K562 (cell line): Measurements from ENCODE around the gene WDCP. TPM values are rescaled to one million over a fixed set of nuclear protein-coding genes. Genes with fewer than 3 reads are reported as not detected.

Experiments used
- E4F1 ChIP-seq: fragments of 250-450 bp; sonication (Bioruptor Pico); IDR thresholded peaks from 2 replicates; pipeline ENCODE4 v1.5.0; 2021; ENCODE audit warnings: mild to moderate bottlenecking, borderline replicate concordance
- FOXA1 ChIP-seq: fragments of 450-650 bp; IDR thresholded peaks from 2 replicates; pipeline ENCODE4 v1.6.1; 2016; ENCODE audit warnings: mild to moderate bottlenecking, borderline replicate concordance
- MAFF ChIP-seq: IDR thresholded peaks from 2 replicates; pipeline ENCODE4 v1.6.1; 2012; ENCODE audit warnings: low read length, improper control_type of control experiment
- MGA ChIP-seq: fragments of 450-650 bp; IDR thresholded peaks from 2 replicates; pipeline ENCODE4 v1.6.1; 2016; ENCODE audit warnings: mild to moderate bottlenecking, moderate library complexity
- NR4A1 ChIP-seq, 2 experiments: fragments of 250-450 bp in 1 of 2; fragments of 450-650 bp in 1 of 2; sonication (Bioruptor Pico) in 1 of 2; IDR thresholded peaks; 2 replicates each; pipeline versions ENCODE4 v1.4.0 to v1.6.1; 2016 to 2020; ENCODE audit warnings: mild to moderate bottlenecking in 2 of 2, missing compliant biosample characterization in 1 of 2, missing genetic modification characterization in 1 of 2, moderate library complexity in 1 of 2
- U2AF1 ChIP-seq: fragments of 200-400 bp; formaldehyde crosslinking; optimal IDR thresholded peaks from 2 replicates; pipeline ENCODE3; 2017; ENCODE audit warnings: mild to moderate bottlenecking, low read depth, low read length, moderate library complexity
- ZBED1 ChIP-seq: IDR thresholded peaks from 2 replicates; pipeline ENCODE4 v1.6.1; 2014
- ZBTB7A ChIP-seq: IDR thresholded peaks from 2 replicates; pipeline ENCODE4 v1.6.1; 2011; ENCODE audit warnings: low read depth, mild to moderate bottlenecking, low read length, moderate library complexity, borderline replicate concordance; ENCODE audit not compliant: control insufficient read depth
- ZNF24 ChIP-seq: fragments of 450-650 bp; IDR thresholded peaks from 2 replicates; pipeline ENCODE4 v1.6.1; 2016
- ZNF589 ChIP-seq: fragments of 200-800 bp; sonication (Bioruptor generic); IDR thresholded peaks from 2 replicates; pipeline ENCODE4 v1.6.1; 2016; ENCODE audit warnings: low read depth, missing genetic modification characterization, missing compliant biosample characterization
- ZNF764 ChIP-seq: fragments of 250-450 bp; sonication (Bioruptor Pico); IDR thresholded peaks from 2 replicates; pipeline ENCODE4 v1.4.0; 2020; ENCODE audit warnings: low read depth, mild to moderate bottlenecking, moderate library complexity
- polyA plus RNA-seq, 8 experiments: library from polyadenylated mRNA; depleted of rRNA in 4 of 8; stranded (reverse) in 5 of 8; unstranded in 3 of 8; fragments of >200 nt; fragmentation: Nextera tagmentation in 2 of 8; fragmentation: Illumina TruSeq in 1 of 8; extraction: Ambion mirVana in 2 of 8; extraction: Trizol in 1 of 8; gene quantifications; 2 replicates each; pipeline versions ENCODE4 v1.2.1 to v1.2.3, GENCODE V29; 2011 to 2014; ENCODE audit warnings: inconsistent platforms in 1 of 8, missing spikeins in 1 of 8
- total RNA-seq, 7 experiments: library from RNA; depleted of rRNA in 6 of 7; stranded (reverse); fragments of >200 nt in 6 of 7; fragmentation: Illumina TruSeq in 2 of 7; extraction: Trizol in 2 of 7; gene quantifications; 2 replicates each; pipeline versions ENCODE4 v1.2.1 to v1.2.3, GENCODE V29; 2011 to 2021; ENCODE audit warnings: low replicate concordance in 1 of 7

Gene WDCP
- total and polyA plus RNA-seq, 9 of the 15 experiments (the other 6 are each of a cell fraction or from before 2014, with no cell fraction given) = 10.1 to 41.4 (median 21.8) TPM

GRCh38 chr2:24049485-24050021, 2.4 kb upstream of the WDCP start, which contains the start of gene FKBP1B (continued):
- TF ChIP-seq MGA (no peak), FOXA1 (no peak), U2AF1 (no peak), NR4A1 (CRISPR knock-in tag; IDR thresholded peaks at IDR 0.05) (no peak), NR4A1 (tag; IDR thresholded peaks at IDR 0.05) (no peak), ZBED1 (no peak), E4F1 (CRISPR knock-in tag) (no peak), MAFF (no peak), ZBTB7A (peak; percentile 50; the same call in 1 of the 2 replicates), ZNF589 (no peak), ZNF764 (CRISPR knock-in tag) (no peak), ZNF24 (no peak)
